Endothelial cell of umbilical vein (primary cell): ENCODE measurements around the gene TCF7L2. TPM values are rescaled to one million over a fixed set of nuclear protein-coding genes. Genes with fewer than 3 reads are reported as not detected.

Source experiments
- BruUV-seq: library from RNA; stranded (reverse); fragments of 400-500 nt; replicated peaks from 2 replicates; lab custom pipeline; 2021; lab: Mats Ljungman, UMichigan
- CTCF ChIA-PET: fragments of 300-600, 350-600 bp; sonication (Branson Sonifier 250); formaldehyde crosslinking; loops from one replicate; lab custom pipeline; 2021; ENCODE audit warnings: antibody characterized with exemption, inconsistent platforms; lab: Charles Lee
- POLR2A ChIA-PET: fragments of 300-600, 350-600 bp; sonication (Branson Sonifier 250); formaldehyde crosslinking; loops from one replicate; lab custom pipeline; 2021; ENCODE audit warnings: antibody characterized with exemption, inconsistent platforms; lab: Charles Lee
- DNase-seq: peaks from one replicate; pipeline ENCODE4 v3.0.0-alpha.2; 2011; ENCODE audit warnings: low read depth, low spot score
- FAIRE-seq: peaks from 2 replicates; lab custom pipeline; 2011; peaks lifted over from hg19 to GRCh38; lab: Jason Lieb, UNC
- H2AFZ ChIP-seq: 2 replicates; pipeline ENCODE4 v1.6.0; 2012; ENCODE audit warnings: low read depth, low read length, control low read depth, inconsistent platforms
- H3K27ac ChIP-seq: 2 replicates; pipeline ENCODE4 v1.5.1; 2011; ENCODE audit warnings: low read depth, mild to moderate bottlenecking, control low read depth, low read length, moderate library complexity; ENCODE audit not compliant: insufficient read depth
- H3K27me3 ChIP-seq, 2 experiments: 2 replicates each; pipeline versions ENCODE4 v1.6.0 to v1.6.1; 2011; ENCODE audit warnings: low read length in 2 of 2, mixed read lengths in 1 of 2; ENCODE audit not compliant: control insufficient read depth in 2 of 2, insufficient read depth in 2 of 2
- H3K36me3 ChIP-seq, 2 experiments: 2 replicates in 1 of 2; 3 replicates in 1 of 2; pipeline ENCODE4 v1.5.1; 2011; ENCODE audit warnings: low read length in 2 of 2, mild to moderate bottlenecking in 1 of 2, moderate library complexity in 1 of 2; ENCODE audit not compliant: control insufficient read depth in 2 of 2, insufficient read depth in 2 of 2; ENCODE audit errors: extremely low read depth in 1 of 2
- H3K4me1 ChIP-seq: 3 replicates; pipeline ENCODE4 v1.5.1; 2011; ENCODE audit warnings: mild to moderate bottlenecking, low read length; ENCODE audit not compliant: control insufficient read depth, insufficient read depth; ENCODE audit errors: extremely low read depth
- H3K4me2 ChIP-seq: 2 replicates; pipeline ENCODE4 v1.6.1; 2011; ENCODE audit warnings: low read length, control low read depth, mixed read lengths; ENCODE audit not compliant: insufficient read depth
- H3K4me3 ChIP-seq, 3 experiments: fragments of 200-600 bp in 1 of 3; sonication (generic), shearing (Covaris generic) in 1 of 3; replicated peaks in 1 of 3; 2 replicates each; pipeline ENCODE4 v1.5.1; 2011 to 2016; ENCODE audit warnings: control low read depth in 3 of 3, low read length in 3 of 3, mild to moderate bottlenecking in 2 of 3, inconsistent platforms in 1 of 3, low read depth in 1 of 3, moderate library complexity in 1 of 3; ENCODE audit not compliant: insufficient read depth in 1 of 3
- H3K79me2 ChIP-seq: 2 replicates; pipeline ENCODE4 v1.6.0; 2012; ENCODE audit warnings: low read length, inconsistent platforms; ENCODE audit not compliant: control insufficient read depth, insufficient read depth
- H3K9ac ChIP-seq: replicated peaks from 2 replicates; pipeline ENCODE3; 2011; ENCODE audit warnings: low read length, control low read depth; ENCODE audit not compliant: insufficient read depth; ENCODE audit errors: extremely low read depth
- H3K9me1 ChIP-seq: replicated peaks from 3 replicates; pipeline ENCODE4 v1.6.0; 2011; ENCODE audit warnings: mild to moderate bottlenecking, low read length; ENCODE audit not compliant: control insufficient read depth, insufficient read depth; ENCODE audit errors: extremely low read depth
- H3K9me3 ChIP-seq: replicated peaks from 2 replicates; pipeline ENCODE4 v1.5.1; 2012; ENCODE audit warnings: low read length, inconsistent platforms; ENCODE audit not compliant: control insufficient read depth, insufficient read depth
- H4K20me1 ChIP-seq: replicated peaks from 2 replicates; pipeline ENCODE3; 2011; ENCODE audit warnings: mild to moderate bottlenecking, low read length; ENCODE audit not compliant: control insufficient read depth, insufficient read depth; ENCODE audit errors: extremely low read depth
- EZH2 ChIP-seq: IDR thresholded peaks from 2 replicates; pipeline ENCODE4 v1.6.1; 2012; ENCODE audit warnings: borderline replicate concordance, low read depth, mild to moderate bottlenecking, moderate library complexity, low read length, inconsistent platforms; ENCODE audit not compliant: severe bottlenecking
- FOS ChIP-seq: IDR thresholded peaks from 2 replicates; pipeline ENCODE4 v1.6.1; 2011; ENCODE audit warnings: mild to moderate bottlenecking, low read length, moderate library complexity, borderline replicate concordance; ENCODE audit not compliant: insufficient read depth
- GATA2 ChIP-seq: IDR thresholded peaks from 2 replicates; pipeline ENCODE4 v1.7.0; 2011; ENCODE audit warnings: low read depth, mild to moderate bottlenecking, moderate library complexity, mixed read lengths, low read length; ENCODE audit not compliant: insufficient read length, insufficient read depth
- JUN ChIP-seq: IDR thresholded peaks from 2 replicates; pipeline ENCODE4 v1.6.1; 2011; ENCODE audit warnings: borderline replicate concordance, low read depth; ENCODE audit not compliant: insufficient read length, insufficient read depth
- MYC ChIP-seq: IDR thresholded peaks from one replicate; pipeline ENCODE4 v1.6.1; 2011; ENCODE audit warnings: mild to moderate bottlenecking, low read depth, low read length
- POLR2A ChIP-seq: IDR thresholded peaks from 2 replicates; pipeline ENCODE4 v1.6.1; 2012; ENCODE audit warnings: low read depth, mild to moderate bottlenecking, control low read depth, low read length
- POLR2AphosphoS5 ChIP-seq: IDR thresholded peaks from 2 replicates; pipeline ENCODE4 v1.6.1; 2012; ENCODE audit warnings: low read depth, mild to moderate bottlenecking, control low read depth, low read length, moderate library complexity; ENCODE audit not compliant: insufficient read depth
- dilution Hi-C: fragments of 300-500 bp; cut with MboI; formaldehyde crosslinking; loops from one replicate; pipeline ENCODE4 v1.15.0; 2019; ENCODE audit warnings: low sequenced_read_pairs; ENCODE audit not compliant: extremely low pct_ligation_motif_present
- intact Hi-C: fragments of 100-400 bp; cut with micrococcal nuclease; formaldehyde crosslinking; loops from one replicate; pipeline ENCODE4 v1.10.0; 2022
- polyA plus RNA-seq, 4 experiments: library from polyadenylated mRNA; depleted of rRNA in 3 of 4; stranded (reverse) in 3 of 4; unstranded in 1 of 4; fragments of >200 nt; gene quantifications; 2 replicates each; pipeline versions ENCODE4 v1.2.1 to v1.2.3, GENCODE V29; 2011 to 2012; ENCODE audit warnings: missing spikeins in 1 of 4
- total RNA-seq: library from RNA; stranded (reverse); gene quantifications from 2 replicates; pipeline ENCODE4 v1.2.3, GENCODE V29; 2021
- TF ChIP-seq, protein P1 (sequence below): IDR thresholded peaks from 2 replicates; pipeline ENCODE4 v1.6.1; 2011; ENCODE audit not compliant: insufficient read depth, insufficient read length
- TF ChIP-seq, protein P2 (sequence below), 2 donors: IDR thresholded peaks; 1 replicate in 1 of 2; 2 replicates in 1 of 2; pipeline ENCODE4 v1.5.1; 2011; ENCODE audit warnings: low read length in 2 of 2, mild to moderate bottlenecking in 2 of 2, moderate library complexity in 2 of 2, control low read depth in 1 of 2, inconsistent platforms in 1 of 2, low read depth in 1 of 2; ENCODE audit not compliant: insufficient read depth in 1 of 2; ENCODE audit errors: extremely low read depth in 1 of 2

The TCF7L2 gene
- total and polyA plus RNA-seq, 2 donors (not counting 3 experiments of a cell fraction or from before 2014, with no cell fraction given) = 9.9 to 21.8 TPM

DNA sequence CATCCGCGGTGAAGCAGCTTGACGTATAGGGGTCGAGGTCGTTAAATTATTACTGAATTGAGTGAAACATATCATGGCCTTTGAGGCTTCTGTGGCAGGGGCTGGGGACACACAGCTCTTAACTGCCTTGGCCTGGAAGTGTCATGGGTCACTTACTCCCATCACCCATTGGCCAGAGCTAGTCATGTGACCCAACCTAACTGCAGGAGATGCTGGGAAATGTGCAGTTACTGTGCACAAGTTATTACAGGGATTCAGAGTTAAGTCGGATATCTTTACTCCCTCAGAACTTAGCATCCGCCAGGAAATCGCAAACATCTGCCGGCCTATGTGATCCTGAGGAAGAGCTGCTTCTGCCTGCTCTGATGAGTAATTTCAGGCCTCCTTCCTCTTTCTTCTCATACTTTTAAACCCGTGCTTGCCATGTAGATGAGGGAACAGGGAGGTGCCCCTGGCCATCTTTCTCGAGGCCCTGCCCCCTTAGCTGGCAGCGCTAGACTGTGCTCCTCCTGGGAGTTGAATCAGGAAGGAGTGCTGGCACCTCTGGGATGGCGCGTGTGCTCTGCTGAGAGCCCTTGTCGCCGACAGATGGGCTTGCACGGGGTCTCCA is 203.6 kb downstream of the TCF7L2 start:
- H3K4me1 ChIP-seq = no peaks in the 10 kb centered on the region
- no peaks in the 10 kb centered on the region for H3K9me3 ChIP-seq
- H2AFZ ChIP-seq = no peak overlapping the region
- TF ChIP-seq MYC = no peak
- TF ChIP-seq EZH2 = no peak
- no peak for TF ChIP-seq GATA2
- TF ChIP-seq, protein P1, sequence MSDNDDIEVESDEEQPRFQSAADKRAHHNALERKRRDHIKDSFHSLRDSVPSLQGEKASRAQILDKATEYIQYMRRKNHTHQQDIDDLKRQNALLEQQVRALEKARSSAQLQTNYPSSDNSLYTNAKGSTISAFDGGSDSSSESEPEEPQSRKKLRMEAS = no peak
- TF ChIP-seq, protein P2, sequence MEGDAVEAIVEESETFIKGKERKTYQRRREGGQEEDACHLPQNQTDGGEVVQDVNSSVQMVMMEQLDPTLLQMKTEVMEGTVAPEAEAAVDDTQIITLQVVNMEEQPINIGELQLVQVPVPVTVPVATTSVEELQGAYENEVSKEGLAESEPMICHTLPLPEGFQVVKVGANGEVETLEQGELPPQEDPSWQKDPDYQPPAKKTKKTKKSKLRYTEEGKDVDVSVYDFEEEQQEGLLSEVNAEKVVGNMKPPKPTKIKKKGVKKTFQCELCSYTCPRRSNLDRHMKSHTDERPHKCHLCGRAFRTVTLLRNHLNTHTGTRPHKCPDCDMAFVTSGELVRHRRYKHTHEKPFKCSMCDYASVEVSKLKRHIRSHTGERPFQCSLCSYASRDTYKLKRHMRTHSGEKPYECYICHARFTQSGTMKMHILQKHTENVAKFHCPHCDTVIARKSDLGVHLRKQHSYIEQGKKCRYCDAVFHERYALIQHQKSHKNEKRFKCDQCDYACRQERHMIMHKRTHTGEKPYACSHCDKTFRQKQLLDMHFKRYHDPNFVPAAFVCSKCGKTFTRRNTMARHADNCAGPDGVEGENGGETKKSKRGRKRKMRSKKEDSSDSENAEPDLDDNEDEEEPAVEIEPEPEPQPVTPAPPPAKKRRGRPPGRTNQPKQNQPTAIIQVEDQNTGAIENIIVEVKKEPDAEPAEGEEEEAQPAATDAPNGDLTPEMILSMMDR (IDR thresholded peaks at IDR 0.05; ENCODE audit: extremely low read depth in 1 of 2, insufficient read depth in 1 of 2, low read depth in 1 of 2, low read length in 2 of 2) = no peak
- no peak for TF ChIP-seq POLR2A
- no peak for TF ChIP-seq JUN
- no peak for TF ChIP-seq POLR2AphosphoS5
- TF ChIP-seq FOS = no peak
- H3K9ac ChIP-seq = no peak overlapping the region
- dilution Hi-C loops = no loop called here
- DNase-seq (no peak), FAIRE-seq (no peak)
- H3K36me3 ChIP-seq = peaks cover 7 to 43% of the 10 kb centered on the region in 2 experiments
- intact Hi-C loops = no loop called here
- H3K27ac ChIP-seq = no peak overlapping the region
- H3K27me3 ChIP-seq = no peaks in the 10 kb centered on the region
- no TSS peak for BruUV-seq
- no peaks in the 10 kb centered on the region for H3K79me2 ChIP-seq
- POLR2A ChIA-PET = no interaction called here
- no peak overlapping the region for H3K4me3 ChIP-seq
- H3K4me2 ChIP-seq = no peak overlapping the region
- CTCF ChIA-PET = interaction anchor here (1.2 to 1.6 kb wide), 3 partner anchors 8 to 410 kb away, joined by 3 to 5 read pairs (median 3); no protein-coding TSS in a partner anchor
- no peaks in the 10 kb centered on the region for H4K20me1 ChIP-seq
- H3K9me1 ChIP-seq = no peaks in the 10 kb centered on the region
